ENCODE results near the gene COL4A6. TPM values are rescaled to one million over a fixed set of nuclear protein-coding genes. Genes with fewer than 3 reads are reported as not detected.

Gene COL4A6
- total RNA-seq, 1 donor: not detected

DNA sequence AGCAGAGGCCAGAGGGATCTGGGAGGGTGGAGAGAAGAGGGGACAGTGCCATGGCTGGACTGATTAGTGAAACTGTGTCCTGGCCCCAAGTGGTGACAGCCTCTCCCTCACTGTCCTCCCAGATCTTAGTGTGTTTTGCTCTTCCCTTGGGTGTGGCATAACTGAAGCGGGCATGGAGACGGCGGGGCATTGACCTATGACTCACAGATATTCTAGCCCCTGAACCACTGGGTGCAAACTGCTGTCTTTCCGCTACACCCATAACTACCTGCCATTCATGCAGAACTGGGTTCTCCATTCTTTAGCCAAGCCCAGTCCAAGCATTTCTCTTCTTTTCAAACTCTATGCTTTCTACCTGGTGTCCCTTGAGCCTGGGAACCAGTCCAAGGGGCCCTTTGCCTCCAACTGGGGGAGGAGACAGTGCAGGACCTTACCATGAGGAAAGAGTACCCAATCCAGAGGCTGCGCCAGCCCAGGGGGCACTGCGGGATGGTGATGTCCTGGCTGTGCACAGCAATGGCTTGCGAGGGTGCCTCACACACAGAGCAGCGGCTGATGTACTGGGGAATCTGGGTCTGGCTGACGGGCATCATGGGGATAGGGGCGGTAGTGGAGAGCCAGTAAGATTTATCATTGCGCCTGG, 279.1 kb downstream of the COL4A6 start:
- no peaks in the 10 kb centered on the region for H3K27me3 ChIP-seq (ENCODE audit: insufficient read depth, low read length)
- no peak overlapping the region for H3K4me3 ChIP-seq (ENCODE audit: low read length)
- H3K4me1 ChIP-seq (ENCODE audit: insufficient read depth, low read length): no peaks in the 10 kb centered on the region
- H3K9me3 ChIP-seq (ENCODE audit: low read depth, low read length): no peaks in the 10 kb centered on the region

DNA sequence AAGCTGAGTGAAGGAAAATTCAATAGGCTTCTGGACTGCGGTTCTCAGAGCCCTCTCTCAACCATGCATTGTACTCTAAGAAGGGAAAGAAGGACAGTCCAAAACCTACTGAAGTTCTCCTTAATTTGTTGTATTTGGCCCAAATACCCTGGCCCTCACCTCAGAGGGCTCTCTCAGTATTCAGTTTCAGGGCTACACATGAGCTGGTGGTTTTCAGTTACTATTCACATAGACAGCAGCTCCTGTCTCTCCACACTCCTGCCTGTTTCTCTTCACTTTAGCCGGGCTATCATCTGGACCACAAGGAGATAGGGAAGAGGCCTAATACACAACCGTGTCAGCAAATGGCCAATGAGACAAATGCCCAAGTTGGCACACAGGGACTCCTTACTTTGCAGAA, 280.6 kb downstream of the COL4A6 start:
- no peaks in the 10 kb centered on the region for H3K9me3 ChIP-seq (ENCODE audit: low read depth, low read length)
- no peaks in the 10 kb centered on the region for H3K27me3 ChIP-seq (ENCODE audit: insufficient read depth, low read length)
- H3K4me1 ChIP-seq (ENCODE audit: insufficient read depth, low read length): no peaks in the 10 kb centered on the region
- H3K4me3 ChIP-seq (ENCODE audit: low read length): no peak overlapping the region

DNA sequence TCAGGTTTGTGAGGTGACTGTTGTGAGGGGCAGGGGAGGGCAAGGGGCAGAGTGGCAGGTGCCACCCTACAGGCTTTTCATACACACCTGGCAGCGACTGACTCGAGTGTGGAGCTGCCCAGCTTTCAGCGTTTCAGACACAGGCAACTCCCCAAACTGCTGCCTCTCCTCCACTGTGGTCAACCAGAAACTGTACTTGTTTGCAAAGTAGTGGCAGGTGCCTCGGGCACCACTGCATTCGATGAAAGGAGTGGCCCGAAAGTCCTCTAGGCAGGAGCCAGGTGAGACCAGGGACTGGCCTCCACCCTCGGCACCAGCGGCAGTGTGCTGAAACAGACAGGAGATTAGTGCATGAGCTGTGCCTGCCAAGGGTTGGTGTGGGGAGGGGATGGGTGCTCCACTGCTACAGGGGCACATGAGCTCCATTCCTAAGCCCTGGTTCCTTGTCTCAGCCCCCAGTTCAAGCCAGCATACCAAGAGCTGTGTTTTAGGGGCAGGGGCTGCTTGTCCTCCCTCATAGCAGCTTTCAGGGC, 281.2 kb downstream of the COL4A6 start:
- no peaks in the 10 kb centered on the region for H3K4me1 ChIP-seq (ENCODE audit: insufficient read depth, low read length)
- no peaks in the 10 kb centered on the region for H3K9me3 ChIP-seq (ENCODE audit: low read depth, low read length)
- H3K4me3 ChIP-seq (ENCODE audit: low read length): no peak overlapping the region
- H3K27me3 ChIP-seq (ENCODE audit: insufficient read depth, low read length): no peaks in the 10 kb centered on the region

DNA sequence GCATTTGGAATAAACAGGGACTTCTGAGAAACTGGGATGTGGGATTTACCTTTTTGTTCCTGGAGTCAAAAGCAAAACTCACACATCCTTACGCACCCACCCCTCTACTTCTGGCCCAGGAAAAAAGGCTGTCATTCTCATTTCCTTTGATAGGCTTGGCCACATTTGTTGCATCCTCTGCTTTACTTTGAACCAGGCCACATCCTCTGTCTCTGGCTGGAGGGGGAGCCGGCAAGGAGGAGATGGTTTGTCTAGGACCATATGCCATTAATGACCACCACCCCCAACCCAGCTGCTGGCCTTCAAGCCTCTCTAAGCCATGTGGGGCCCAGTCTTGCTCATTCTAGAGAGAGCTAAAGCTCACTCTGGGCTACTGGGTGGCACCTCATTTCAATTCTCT, 282.1 kb downstream of the COL4A6 start:
- no peaks in the 10 kb centered on the region for H3K4me1 ChIP-seq (ENCODE audit: insufficient read depth, low read length)
- no peaks in the 10 kb centered on the region for H3K9me3 ChIP-seq (ENCODE audit: low read depth, low read length)
- no peak overlapping the region for H3K4me3 ChIP-seq (ENCODE audit: low read length)
- no peaks in the 10 kb centered on the region for H3K27me3 ChIP-seq (ENCODE audit: insufficient read depth, low read length)

DNA sequence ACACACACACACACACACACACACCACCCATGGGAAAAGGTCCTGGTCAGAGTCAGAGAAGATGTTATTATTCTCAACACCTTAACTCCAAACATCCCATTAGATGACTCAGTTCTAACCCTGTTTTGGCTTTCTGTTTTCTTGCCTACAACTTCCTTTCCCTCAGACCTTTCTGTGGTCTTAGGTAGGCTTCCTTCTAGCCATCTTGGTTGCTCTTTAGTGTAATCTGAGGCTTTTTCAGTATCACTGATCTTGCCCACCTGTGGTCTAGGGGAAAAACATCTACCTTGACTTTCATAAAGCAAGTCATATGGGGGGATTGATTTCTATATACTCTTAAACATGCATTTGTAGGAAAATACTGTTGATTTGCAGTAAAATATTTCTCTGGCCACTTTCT, 289.7 kb downstream of the COL4A6 start:
- Histone ChIP-seq H3K4me3 (ENCODE audit: low read length) (no peak overlapping the region), H3K4me1 (ENCODE audit: insufficient read depth, low read length) (no peaks in the 10 kb centered on the region), H3K27me3 (ENCODE audit: insufficient read depth, low read length) (no peaks in the 10 kb centered on the region), H3K9me3 (ENCODE audit: low read depth, low read length) (no peaks in the 10 kb centered on the region)

DNA sequence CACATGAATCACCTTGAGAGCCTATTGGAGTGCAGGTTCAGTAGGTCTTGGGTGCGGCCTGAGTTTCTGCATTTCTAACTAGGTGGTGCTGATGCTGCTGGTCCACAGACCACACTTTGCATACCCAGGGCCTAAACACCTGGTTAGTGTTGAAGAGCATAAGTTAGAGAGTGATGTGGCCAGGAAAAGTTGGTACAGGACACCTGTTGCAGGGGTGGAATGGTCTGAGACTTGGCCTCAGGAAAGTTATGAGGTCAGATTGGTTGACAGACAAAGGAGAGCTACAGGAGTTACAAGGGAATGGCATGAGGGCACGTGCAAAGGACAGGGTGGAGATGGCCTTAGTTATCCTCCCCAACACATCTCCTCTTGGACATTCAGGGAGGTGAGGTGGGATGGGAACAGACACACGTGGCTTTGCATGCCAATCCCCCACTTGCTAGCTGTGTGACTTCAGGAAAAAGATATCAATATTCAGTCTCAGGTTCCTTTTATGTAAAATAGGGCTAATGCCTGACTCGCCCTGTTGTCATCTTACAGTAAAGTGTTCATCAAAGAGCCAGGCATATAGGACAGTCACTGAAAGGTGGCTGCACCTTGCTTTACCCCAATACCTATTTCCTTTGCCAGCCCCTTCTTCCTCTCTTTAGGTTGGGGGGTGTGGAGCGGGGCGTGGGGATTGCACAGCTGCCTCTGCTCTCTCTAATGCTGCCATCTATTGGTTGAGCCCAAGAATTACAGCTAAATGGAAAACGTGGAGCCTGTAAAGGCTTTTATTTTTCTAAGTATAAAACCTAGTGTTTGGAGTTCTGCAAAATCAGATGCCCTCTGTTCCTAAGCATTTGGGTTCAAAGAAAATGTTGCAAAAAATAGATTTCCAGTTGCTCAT, 299.2 kb downstream of the COL4A6 start:
- Histone ChIP-seq H3K9me3 (ENCODE audit: low read depth, low read length) (no peaks in the 10 kb centered on the region), H3K4me1 (ENCODE audit: insufficient read depth, low read length) (no peaks in the 10 kb centered on the region), H3K27me3 (ENCODE audit: insufficient read depth, low read length) (no peaks in the 10 kb centered on the region), H3K4me3 (ENCODE audit: low read length) (no peak overlapping the region)

DNA sequence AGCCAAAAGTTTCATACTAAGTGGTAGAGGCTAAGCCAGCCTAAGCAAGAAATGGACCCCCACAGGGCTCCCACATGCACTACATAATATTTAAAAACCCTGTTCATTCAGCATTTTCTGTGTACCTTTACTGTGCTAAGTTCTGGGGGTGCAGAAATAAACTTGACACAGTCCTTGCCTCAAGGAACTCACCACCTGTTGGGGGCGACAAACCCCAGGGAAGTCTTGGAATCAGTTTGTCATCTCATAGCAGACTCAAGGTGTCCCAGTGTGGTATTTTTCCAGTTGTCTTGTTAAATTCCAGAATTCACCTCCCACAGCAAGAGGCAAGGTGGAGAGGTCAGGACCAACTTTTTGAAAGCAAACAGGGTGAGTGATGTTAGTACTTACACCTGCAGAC, 303.5 kb downstream of the COL4A6 start:
- no peak overlapping the region for H3K4me3 ChIP-seq (ENCODE audit: low read length)
- H3K9me3 ChIP-seq (ENCODE audit: low read depth, low read length): no peaks in the 10 kb centered on the region
- H3K4me1 ChIP-seq (ENCODE audit: insufficient read depth, low read length): no peaks in the 10 kb centered on the region
- no peaks in the 10 kb centered on the region for H3K27me3 ChIP-seq (ENCODE audit: insufficient read depth, low read length)

DNA sequence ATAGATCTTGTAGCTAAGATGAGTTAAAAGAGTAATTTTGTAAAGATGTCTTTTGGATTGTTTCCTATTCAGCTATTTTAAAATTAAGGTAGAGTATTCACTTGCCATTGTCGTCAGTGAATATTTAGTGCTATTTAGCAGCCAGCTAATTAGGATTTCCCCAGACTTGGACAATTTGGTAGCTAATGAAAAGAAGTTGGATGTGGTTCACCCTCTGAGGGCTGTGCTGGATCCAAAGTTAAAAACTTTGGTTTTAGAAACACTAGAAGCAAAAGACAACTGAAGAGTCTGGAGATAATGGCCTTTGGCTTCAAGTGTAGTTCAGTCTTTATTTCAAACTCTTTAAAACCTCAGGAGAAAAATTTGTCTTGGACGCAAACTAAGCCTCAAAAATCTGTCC, 305.3 kb downstream of the COL4A6 start:
- Histone ChIP-seq H3K27me3 (ENCODE audit: insufficient read depth, low read length) (no peaks in the 10 kb centered on the region), H3K4me3 (ENCODE audit: low read length) (no peak overlapping the region), H3K4me1 (ENCODE audit: insufficient read depth, low read length) (no peaks in the 10 kb centered on the region), H3K9me3 (ENCODE audit: low read depth, low read length) (no peaks in the 10 kb centered on the region)

DNA sequence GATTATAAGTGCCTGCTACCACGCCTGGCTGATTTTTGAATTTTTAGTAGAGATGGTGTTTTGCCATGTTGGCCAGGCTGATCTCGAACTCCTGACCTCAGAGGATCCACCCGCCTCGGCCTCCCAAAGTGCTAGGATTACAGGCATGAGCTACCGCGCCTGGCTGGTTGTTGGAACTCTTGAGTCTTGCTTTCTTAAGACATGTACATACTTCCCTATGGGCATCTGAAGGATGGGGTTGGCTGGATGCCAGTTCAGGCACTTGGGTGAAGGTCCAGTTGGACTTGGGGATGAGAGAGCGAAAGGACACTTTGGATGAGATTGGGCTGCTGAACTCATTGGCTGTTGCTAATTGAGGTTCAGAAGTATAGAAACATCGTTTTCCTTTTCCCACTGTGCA, 306.2 kb downstream of the COL4A6 start:
- H3K4me3 ChIP-seq (ENCODE audit: low read length): no peak overlapping the region
- H3K27me3 ChIP-seq (ENCODE audit: insufficient read depth, low read length): no peaks in the 10 kb centered on the region

DNA sequence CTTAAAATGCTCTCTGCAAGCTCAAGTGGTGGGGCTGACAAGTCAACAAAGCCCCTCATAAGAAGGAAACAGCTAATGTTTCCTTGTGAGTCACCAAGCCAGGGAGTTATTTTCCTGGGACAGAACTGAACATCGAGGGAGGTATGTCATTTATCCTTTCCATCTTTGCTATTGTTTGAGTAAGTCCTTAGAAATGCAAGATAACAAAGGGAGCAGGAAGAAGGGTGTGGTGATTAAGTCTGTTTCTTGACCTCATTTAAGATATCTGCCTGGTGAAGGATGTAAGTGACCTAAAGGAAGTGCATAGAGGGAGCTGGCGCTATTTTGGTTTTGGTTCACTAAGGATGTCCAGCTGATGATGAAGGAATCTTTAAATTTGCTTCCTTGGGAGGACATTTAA, 306.8 kb downstream of the COL4A6 start:
- Histone ChIP-seq H3K4me1 (ENCODE audit: insufficient read depth, low read length) (no peaks in the 10 kb centered on the region), H3K9me3 (ENCODE audit: low read depth, low read length) (no peaks in the 10 kb centered on the region), H3K4me3 (ENCODE audit: low read length) (no peak overlapping the region), H3K27me3 (ENCODE audit: insufficient read depth, low read length) (no peaks in the 10 kb centered on the region)

More for the DNA sequence above, 306.2 kb downstream of the COL4A6 start:
- Histone ChIP-seq H3K9me3 (ENCODE audit: low read depth, low read length) (no peaks in the 10 kb centered on the region), H3K4me1 (ENCODE audit: insufficient read depth, low read length) (no peaks in the 10 kb centered on the region)

DNA sequence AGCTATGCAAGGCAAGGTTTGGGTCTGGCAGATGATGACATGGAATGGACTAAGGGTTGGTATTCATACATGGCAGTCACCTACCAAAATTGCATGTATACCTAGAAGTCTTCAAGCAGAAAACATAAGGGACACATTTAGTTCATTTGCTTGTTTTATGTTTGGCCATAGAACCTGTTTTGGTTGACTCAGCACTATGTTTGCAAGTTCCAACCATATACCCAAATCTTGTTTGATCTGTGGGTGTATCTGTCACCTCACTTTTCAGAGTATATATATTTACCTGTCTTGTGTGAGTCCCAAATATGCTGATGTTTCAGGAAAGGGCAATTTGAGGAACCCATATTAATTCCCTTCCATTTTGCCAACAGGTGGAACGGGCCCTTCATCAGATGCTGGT, 307.3 kb downstream of the COL4A6 start:
- Histone ChIP-seq H3K4me1 (ENCODE audit: insufficient read depth, low read length) (no peaks in the 10 kb centered on the region), H3K9me3 (ENCODE audit: low read depth, low read length) (no peaks in the 10 kb centered on the region), H3K4me3 (ENCODE audit: low read length) (no peak overlapping the region), H3K27me3 (ENCODE audit: insufficient read depth, low read length) (no peaks in the 10 kb centered on the region)

DNA sequence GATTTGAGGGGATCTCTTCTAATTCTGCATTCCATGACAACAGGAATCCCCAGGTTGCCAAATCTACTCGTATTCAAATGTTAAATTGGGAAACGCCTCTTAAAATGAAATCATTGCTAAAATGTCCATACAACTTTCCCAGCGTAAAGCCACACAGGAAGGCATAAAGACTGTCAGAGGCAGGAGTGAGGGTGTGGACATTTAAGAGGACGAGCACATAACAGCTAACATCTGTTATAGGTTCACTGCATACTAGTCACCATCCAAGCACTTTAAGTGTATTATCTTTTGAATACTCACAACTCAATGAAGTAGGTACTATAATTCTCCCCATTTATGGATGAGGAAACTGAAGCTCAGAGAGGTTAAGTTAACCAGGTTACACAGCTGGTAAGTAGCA, 311.1 kb downstream of the COL4A6 start:
- Histone ChIP-seq H3K27me3 (ENCODE audit: insufficient read depth, low read length) (no peaks in the 10 kb centered on the region), H3K4me1 (ENCODE audit: insufficient read depth, low read length) (no peaks in the 10 kb centered on the region), H3K4me3 (ENCODE audit: low read length) (no peak overlapping the region), H3K9me3 (ENCODE audit: low read depth, low read length) (no peaks in the 10 kb centered on the region)

DNA sequence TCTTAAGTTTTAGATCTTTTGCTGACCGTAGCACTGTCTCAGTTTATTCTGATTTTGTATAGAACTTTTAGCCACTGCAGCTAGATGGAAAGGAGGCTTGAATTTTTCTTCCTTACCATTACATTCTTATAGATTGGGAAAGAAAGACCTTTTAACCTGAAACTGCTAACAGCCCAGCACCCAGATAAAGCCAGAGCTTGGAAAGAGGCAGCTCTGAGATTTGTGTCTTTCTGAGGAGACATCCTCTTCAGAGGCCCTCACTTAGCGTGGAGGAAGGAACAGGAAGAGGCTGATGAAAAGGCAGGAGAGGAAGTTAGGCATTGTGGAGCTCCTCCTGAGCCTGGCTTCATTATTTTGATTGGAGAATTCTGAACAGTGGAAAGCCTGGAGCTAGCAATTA, 311.6 kb downstream of the COL4A6 start:
- H3K4me1 ChIP-seq (ENCODE audit: insufficient read depth, low read length): no peaks in the 10 kb centered on the region
- no peak overlapping the region for H3K4me3 ChIP-seq (ENCODE audit: low read length)
- no peaks in the 10 kb centered on the region for H3K9me3 ChIP-seq (ENCODE audit: low read depth, low read length)
- no peaks in the 10 kb centered on the region for H3K27me3 ChIP-seq (ENCODE audit: insufficient read depth, low read length)

DNA sequence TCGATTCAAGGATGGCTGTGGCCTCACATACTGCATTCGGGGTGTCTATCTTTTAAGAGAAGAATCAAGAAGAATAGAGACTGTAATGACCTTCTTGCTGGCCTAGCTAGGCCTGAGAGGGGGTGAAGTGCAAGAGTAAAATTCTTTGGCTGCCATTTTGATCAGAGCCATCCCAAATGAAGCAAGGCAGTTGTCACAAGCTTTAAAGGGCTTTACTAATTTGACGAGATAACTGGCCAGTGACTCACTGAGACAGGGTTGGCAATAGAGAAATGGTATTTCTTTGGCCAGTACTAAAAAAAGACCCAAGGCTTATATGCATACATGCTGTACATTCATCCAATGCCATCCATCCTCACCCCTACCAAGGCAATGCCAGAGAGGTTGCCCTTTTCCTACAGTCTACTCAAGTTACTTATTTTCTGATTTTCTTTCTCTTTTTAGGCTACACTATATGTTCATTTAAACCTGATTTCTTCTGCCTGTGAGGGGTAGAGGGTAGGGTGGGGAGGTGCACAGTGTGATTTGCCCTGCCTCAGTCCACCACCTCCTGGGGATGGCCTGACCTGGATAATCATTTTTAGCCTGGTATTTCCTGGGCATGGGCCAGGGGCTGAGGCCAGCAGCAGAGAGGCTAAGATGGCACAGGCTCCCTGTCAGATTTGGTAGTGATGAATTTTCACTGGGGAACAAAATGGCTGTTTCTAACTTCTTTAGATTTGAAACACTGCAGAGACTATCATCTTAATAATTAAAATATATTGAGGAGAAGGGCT, 314.4 kb downstream of the COL4A6 start:
- Histone ChIP-seq H3K27me3 (ENCODE audit: insufficient read depth, low read length) (no peaks in the 10 kb centered on the region), H3K9me3 (ENCODE audit: low read depth, low read length) (no peaks in the 10 kb centered on the region), H3K4me3 (ENCODE audit: low read length) (no peak overlapping the region), H3K4me1 (ENCODE audit: insufficient read depth, low read length) (no peaks in the 10 kb centered on the region)

DNA sequence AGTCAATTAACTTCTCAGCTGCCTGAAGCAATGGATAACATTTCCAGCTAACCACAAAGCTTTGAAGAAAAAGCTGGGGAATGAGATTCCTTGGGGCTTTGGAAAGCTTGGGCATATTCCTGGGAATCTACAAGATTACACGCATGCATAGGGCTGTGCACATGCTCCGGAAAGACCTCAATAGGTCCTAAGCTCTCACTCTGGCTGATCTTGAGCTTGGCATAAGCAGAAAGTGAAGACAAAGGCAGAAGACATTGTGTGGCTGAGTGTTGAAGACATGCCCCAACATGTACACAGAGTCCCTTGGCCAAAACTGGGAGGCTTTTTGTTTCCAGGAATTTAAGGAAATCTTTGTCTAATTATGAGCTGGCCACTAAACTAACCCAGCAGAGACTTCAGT, 315.5 kb downstream of the COL4A6 start:
- no peak overlapping the region for H3K4me3 ChIP-seq (ENCODE audit: low read length)
- no peaks in the 10 kb centered on the region for H3K27me3 ChIP-seq (ENCODE audit: insufficient read depth, low read length)
- no peaks in the 10 kb centered on the region for H3K9me3 ChIP-seq (ENCODE audit: low read depth, low read length)
- no peaks in the 10 kb centered on the region for H3K4me1 ChIP-seq (ENCODE audit: insufficient read depth, low read length)
